WTC11 (cell line): ENCODE data around the gene SPDYE16. TPM values are rescaled to one million over a fixed set of nuclear protein-coding genes. Genes with fewer than 3 reads are reported as not detected.

Experiments
- ATAC-seq: fragments of 200-7000 bp; cut with Tn5 transposase; 2 replicates; pipeline ENCODE4 v1.10.0; 2021; ENCODE audit warnings: mild to moderate bottlenecking, moderate library complexity
- CTCF ChIA-PET: fragments of 300-600 bp; sonication (Branson Sonifier 250); formaldehyde crosslinking; loops from one replicate; lab custom pipeline; 2021; ENCODE audit warnings: antibody characterized with exemption; lab: Charles Lee
- POLR2A ChIA-PET: fragments of 350-600 bp; sonication (Branson Sonifier 250); formaldehyde crosslinking; loops from one replicate; lab custom pipeline; 2021; ENCODE audit warnings: antibody characterized with exemption; lab: Charles Lee
- DNase-seq: peaks from one replicate; pipeline ENCODE4 v3.0.0; 2021; ENCODE audit warnings: low spot score
- H3K27ac Mint-ChIP-seq: 2 replicates; pipeline ENCODE4 v1.8.0; 2021; ENCODE audit warnings: mixed read lengths
- H3K27me3 Mint-ChIP-seq: 2 replicates; pipeline ENCODE4 v1.8.0; 2021; ENCODE audit warnings: low read depth, mild to moderate bottlenecking, moderate library complexity, mixed read lengths
- H3K36me3 Mint-ChIP-seq: 2 replicates; pipeline ENCODE4 v1.8.0; 2021; ENCODE audit warnings: mixed read lengths
- H3K4me1 Mint-ChIP-seq: 2 replicates; pipeline ENCODE4 v1.8.0; 2022; ENCODE audit warnings: mixed read lengths
- H3K4me3 Mint-ChIP-seq: 2 replicates; pipeline ENCODE4 v1.8.0; 2021; ENCODE audit warnings: mild to moderate bottlenecking, moderate library complexity, mixed read lengths
- H3K9me3 Mint-ChIP-seq: 2 replicates; pipeline ENCODE4 v1.8.0; 2021; ENCODE audit warnings: mixed read lengths
- ETV6 ChIP-seq: sonication (generic); formaldehyde crosslinking; IDR thresholded peaks from 2 replicates; pipeline ENCODE4 v1.8.1; 2022; ENCODE audit warnings: mild to moderate bottlenecking, missing genetic modification reagents
- FOXJ3 ChIP-seq: sonication (generic); formaldehyde crosslinking; IDR thresholded peaks from 2 replicates; pipeline ENCODE4 v1.9.0; 2021; ENCODE audit warnings: missing genetic modification reagents, mild to moderate bottlenecking, borderline replicate concordance
- FOXP1 ChIP-seq: sonication (generic); formaldehyde crosslinking; IDR thresholded peaks from 2 replicates; pipeline ENCODE4 v1.8.0; 2022; ENCODE audit warnings: missing genetic modification reagents, mild to moderate bottlenecking, moderate library complexity, borderline replicate concordance
- MXD4 ChIP-seq: fragments of 250-450 bp; sonication (Bioruptor Pico); IDR thresholded peaks from 2 replicates; pipeline ENCODE4 v1.8.0; 2021; ENCODE audit warnings: mild to moderate bottlenecking, moderate library complexity, borderline replicate concordance
- NFYB ChIP-seq: sonication (generic); formaldehyde crosslinking; conservative IDR thresholded peaks from 2 replicates; pipeline ENCODE4 v1.8.0; 2022; ENCODE audit warnings: low read depth, missing genetic modification reagents
- RELA ChIP-seq: sonication (generic); formaldehyde crosslinking; IDR thresholded peaks from 2 replicates; pipeline ENCODE4 v1.8.1; 2022; ENCODE audit warnings: missing genetic modification reagents, mild to moderate bottlenecking, borderline replicate concordance
- SMAD3 ChIP-seq: sonication (generic); formaldehyde crosslinking; IDR thresholded peaks from 2 replicates; pipeline ENCODE4 v1.8.0; 2022; ENCODE audit warnings: missing genetic modification reagents, mild to moderate bottlenecking, borderline replicate concordance
- SOX15 ChIP-seq: fragments of 250-450 bp; sonication (Bioruptor Pico); IDR thresholded peaks from 2 replicates; pipeline ENCODE4 v1.9.0; 2021; ENCODE audit warnings: mild to moderate bottlenecking
- ZNF317 ChIP-seq: sonication (generic); formaldehyde crosslinking; IDR thresholded peaks from 2 replicates; pipeline ENCODE4 v1.8.1; 2023; ENCODE audit warnings: low read depth, mild to moderate bottlenecking, moderate library complexity, missing genetic modification reagents, borderline replicate concordance
- ZNF416 ChIP-seq: fragments of 250-450 bp; sonication (Bioruptor Pico); IDR thresholded peaks from 2 replicates; pipeline ENCODE4 v1.9.0; 2021; ENCODE audit warnings: mild to moderate bottlenecking, inconsistent platforms
- total RNA-seq: library from RNA; stranded (reverse); gene quantifications from 3 replicates; pipeline ENCODE4 v1.2.3, GENCODE V29; 2021
- TF ChIP-seq, protein P1 (sequence below): sonication (generic); formaldehyde crosslinking; IDR thresholded peaks from 2 replicates; pipeline ENCODE4 v1.8.1; 2023; ENCODE audit warnings: mild to moderate bottlenecking, missing genetic modification reagents, borderline replicate concordance
- TF ChIP-seq, protein P2 (sequence below): sonication (generic); formaldehyde crosslinking; IDR thresholded peaks from 2 replicates; pipeline ENCODE4 v1.8.1; 2023; ENCODE audit warnings: mild to moderate bottlenecking, moderate library complexity, missing genetic modification reagents
- TF ChIP-seq, protein P3 (sequence below): fragments of 250-450 bp; sonication (Bioruptor Pico); IDR thresholded peaks from 2 replicates; pipeline ENCODE4 v2.1.2; 2022; ENCODE audit warnings: mild to moderate bottlenecking, moderate library complexity
- TF ChIP-seq, protein P4 (sequence below): fragments of 250-450 bp; sonication (Bioruptor Pico); IDR thresholded peaks from 2 replicates; pipeline ENCODE4 v1.8.0; 2021; ENCODE audit warnings: mild to moderate bottlenecking

The SPDYE16 gene
- total RNA-seq, 1 experiment from 2014 or later, result not detected

DNA sequence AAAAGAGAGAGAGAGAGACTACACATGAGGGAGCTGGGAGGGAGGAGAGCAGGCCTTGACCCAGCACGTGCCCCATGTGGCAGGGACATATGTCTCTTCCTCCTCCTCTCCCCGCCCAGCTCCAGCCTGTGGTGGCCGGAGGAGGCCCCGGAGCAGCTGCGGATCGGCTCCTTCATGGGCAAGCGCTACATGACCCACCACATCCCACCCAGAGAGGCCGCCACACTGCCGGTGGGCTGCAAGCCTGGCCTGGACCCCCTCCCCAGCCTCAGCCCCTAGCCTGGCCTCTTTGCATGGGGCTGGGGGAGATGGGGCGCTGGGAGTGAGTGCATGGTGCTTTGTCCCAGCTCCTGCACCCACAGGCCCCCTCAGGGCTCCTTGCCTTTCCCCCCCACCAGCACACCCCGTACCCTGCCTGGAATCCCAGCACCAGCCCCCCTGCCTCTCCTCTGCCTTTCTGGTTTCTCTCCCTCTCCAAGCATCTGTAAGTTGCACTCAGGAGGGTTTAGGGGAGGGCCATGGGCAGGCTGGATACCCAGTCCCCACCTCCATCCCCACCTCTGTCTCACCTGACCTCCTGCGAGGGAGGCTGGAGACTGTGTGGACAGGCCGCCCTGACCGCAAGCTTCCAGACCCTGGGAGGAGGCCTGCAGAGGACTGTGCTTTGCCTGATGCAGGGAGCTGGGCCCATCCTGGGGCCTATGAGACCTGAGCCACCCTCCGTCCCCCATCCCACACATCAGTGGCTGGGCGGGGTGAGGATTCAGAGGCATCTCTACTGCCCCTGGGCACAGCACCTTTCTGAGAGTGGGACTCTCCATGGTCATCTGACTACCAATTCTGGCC, 27.9 kb downstream of the SPDYE16 start (continued):
- TF ChIP-seq, protein P1, sequence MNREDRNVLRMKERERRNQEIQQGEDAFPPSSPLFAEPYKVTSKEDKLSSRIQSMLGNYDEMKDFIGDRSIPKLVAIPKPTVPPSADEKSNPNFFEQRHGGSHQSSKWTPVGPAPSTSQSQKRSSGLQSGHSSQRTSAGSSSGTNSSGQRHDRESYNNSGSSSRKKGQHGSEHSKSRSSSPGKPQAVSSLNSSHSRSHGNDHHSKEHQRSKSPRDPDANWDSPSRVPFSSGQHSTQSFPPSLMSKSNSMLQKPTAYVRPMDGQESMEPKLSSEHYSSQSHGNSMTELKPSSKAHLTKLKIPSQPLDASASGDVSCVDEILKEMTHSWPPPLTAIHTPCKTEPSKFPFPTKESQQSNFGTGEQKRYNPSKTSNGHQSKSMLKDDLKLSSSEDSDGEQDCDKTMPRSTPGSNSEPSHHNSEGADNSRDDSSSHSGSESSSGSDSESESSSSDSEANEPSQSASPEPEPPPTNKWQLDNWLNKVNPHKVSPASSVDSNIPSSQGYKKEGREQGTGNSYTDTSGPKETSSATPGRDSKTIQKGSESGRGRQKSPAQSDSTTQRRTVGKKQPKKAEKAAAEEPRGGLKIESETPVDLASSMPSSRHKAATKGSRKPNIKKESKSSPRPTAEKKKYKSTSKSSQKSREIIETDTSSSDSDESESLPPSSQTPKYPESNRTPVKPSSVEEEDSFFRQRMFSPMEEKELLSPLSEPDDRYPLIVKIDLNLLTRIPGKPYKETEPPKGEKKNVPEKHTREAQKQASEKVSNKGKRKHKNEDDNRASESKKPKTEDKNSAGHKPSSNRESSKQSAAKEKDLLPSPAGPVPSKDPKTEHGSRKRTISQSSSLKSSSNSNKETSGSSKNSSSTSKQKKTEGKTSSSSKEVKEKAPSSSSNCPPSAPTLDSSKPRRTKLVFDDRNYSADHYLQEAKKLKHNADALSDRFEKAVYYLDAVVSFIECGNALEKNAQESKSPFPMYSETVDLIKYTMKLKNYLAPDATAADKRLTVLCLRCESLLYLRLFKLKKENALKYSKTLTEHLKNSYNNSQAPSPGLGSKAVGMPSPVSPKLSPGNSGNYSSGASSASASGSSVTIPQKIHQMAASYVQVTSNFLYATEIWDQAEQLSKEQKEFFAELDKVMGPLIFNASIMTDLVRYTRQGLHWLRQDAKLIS (CRISPR knock-in tag), result no peak
- TF ChIP-seq ETV6 (CRISPR knock-in tag), result no peak

DNA sequence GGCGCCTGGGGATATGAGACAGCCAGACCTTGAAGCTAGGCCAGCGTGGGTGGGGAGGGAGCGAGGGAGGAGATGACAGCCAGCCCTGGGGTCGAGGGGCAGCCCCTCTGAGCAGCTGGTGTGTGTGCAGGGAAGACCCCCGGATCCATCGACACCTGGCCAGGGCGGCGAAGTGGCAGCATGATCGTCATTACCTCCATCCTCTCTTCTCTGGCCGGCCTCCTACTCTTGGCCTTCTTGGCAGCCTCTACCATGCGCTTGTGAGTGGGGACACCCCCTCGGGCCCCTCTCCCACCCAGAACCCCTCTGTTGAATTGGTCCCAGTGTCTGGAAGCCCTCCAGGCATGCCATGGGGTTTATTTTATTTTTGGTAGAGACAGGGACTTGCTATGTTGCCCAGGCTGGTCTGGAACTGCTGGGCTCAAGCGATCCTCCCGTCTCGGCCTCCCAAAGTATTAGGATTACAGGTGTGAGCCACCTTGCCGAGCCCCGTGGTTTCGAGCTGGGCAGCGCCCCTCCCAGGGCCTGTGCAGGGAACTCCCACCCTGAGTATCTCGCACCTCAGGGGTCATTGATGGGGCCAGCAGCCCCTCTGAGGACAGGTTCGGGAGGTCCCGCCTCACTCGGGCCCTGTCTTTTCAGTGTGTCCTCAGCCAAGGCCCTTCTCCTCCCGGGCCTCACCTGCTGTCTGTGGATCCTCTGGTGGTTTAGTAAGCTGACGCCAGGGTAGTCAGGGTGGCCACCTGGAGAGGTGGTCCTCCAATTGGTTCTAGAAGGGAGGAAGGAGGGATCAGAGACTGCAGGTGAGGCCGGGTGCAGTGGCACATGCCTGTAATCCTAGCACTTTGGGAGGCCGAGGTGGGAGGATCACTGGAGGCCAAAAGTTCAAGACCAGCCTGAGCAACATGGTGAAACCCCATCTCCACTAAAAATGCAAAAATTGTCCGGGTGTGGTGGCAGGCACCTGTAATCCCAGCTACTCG, 29.0 kb downstream of the SPDYE16 start:
- no peaks in the 10 kb centered on the region; the same call in 1 of the 2 replicates for H3K27me3 Mint-ChIP-seq
- TF ChIP-seq, protein P2, sequence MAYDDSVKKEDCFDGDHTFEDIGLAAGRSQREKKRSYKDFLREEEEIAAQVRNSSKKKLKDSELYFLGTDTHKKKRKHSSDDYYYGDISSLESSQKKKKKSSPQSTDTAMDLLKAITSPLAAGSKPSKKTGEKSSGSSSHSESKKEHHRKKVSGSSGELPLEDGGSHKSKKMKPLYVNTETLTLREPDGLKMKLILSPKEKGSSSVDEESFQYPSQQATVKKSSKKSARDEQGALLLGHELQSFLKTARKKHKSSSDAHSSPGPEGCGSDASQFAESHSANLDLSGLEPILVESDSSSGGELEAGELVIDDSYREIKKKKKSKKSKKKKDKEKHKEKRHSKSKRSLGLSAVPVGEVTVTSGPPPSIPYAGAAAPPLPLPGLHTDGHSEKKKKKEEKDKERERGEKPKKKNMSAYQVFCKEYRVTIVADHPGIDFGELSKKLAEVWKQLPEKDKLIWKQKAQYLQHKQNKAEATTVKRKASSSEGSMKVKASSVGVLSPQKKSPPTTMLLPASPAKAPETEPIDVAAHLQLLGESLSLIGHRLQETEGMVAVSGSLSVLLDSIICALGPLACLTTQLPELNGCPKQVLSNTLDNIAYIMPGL (CRISPR knock-in tag), result no peak
- TF ChIP-seq SOX15 (CRISPR knock-in tag) (no peak), MXD4 (no peak), RELA (CRISPR knock-in tag) (no peak), ZNF317 (CRISPR knock-in tag) (no peak), FOXJ3 (CRISPR knock-in tag) (no peak), FOXP1 (no peak), ZNF416 (CRISPR knock-in tag) (no peak), NFYB (CRISPR knock-in tag) (no peak), SMAD3 (CRISPR knock-in tag) (no peak)
- TF ChIP-seq, protein P3, sequence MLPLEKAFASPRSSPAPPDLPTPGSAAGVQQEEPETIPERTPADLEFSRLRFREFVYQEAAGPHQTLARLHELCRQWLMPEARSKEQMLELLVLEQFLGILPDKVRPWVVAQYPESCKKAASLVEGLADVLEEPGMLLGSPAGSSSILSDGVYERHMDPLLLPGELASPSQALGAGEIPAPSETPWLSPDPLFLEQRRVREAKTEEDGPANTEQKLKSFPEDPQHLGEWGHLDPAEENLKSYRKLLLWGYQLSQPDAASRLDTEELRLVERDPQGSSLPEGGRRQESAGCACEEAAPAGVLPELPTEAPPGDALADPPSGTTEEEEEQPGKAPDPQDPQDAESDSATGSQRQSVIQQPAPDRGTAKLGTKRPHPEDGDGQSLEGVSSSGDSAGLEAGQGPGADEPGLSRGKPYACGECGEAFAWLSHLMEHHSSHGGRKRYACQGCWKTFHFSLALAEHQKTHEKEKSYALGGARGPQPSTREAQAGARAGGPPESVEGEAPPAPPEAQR, result no peak
- TF ChIP-seq, protein P4, sequence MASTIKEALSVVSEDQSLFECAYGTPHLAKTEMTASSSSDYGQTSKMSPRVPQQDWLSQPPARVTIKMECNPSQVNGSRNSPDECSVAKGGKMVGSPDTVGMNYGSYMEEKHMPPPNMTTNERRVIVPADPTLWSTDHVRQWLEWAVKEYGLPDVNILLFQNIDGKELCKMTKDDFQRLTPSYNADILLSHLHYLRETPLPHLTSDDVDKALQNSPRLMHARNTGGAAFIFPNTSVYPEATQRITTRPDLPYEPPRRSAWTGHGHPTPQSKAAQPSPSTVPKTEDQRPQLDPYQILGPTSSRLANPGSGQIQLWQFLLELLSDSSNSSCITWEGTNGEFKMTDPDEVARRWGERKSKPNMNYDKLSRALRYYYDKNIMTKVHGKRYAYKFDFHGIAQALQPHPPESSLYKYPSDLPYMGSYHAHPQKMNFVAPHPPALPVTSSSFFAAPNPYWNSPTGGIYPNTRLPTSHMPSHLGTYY (CRISPR knock-in tag), result no peak
- H3K9me3 Mint-ChIP-seq, result no peaks in the 10 kb centered on the region
- H3K4me1 Mint-ChIP-seq, result peaks cover 8% of the 10 kb centered on the region
- ATAC-seq, result no peak
- DNase-seq, result no peak
- H3K4me3 Mint-ChIP-seq, result no peak overlapping the region
- ChIA-PET CTCF (no interaction called here), POLR2A (no interaction called here)
- H3K36me3 Mint-ChIP-seq, result no peaks in the 10 kb centered on the region
- no peak overlapping the region for H3K27ac Mint-ChIP-seq
